HUES6 (cell line): Measurements from ENCODE around the gene ZHX3.
A peak's percentile ranks its signal among the peaks of the same experiment; 100 is the strongest.
"Not testable (repeated sequence)": the region's sequence is repeated elsewhere in the genome, so short reads cannot be mapped to it uniquely, and the experiment has no call there.

ENCODE experiments used
- H3K27ac ChIP-seq: 2 replicates; pipeline ENCODE4 v1.7.0; 2013; ENCODE audit warnings: low read depth, mild to moderate bottlenecking, low read length, inconsistent platforms
- H3K27me3 ChIP-seq: 2 replicates; pipeline ENCODE4 v1.6.1; 2013; ENCODE audit warnings: low read length; ENCODE audit not compliant: control insufficient read depth, insufficient read depth
- H3K36me3 ChIP-seq: 2 replicates; pipeline ENCODE4 v1.6.1; 2013; ENCODE audit warnings: low read length; ENCODE audit not compliant: control insufficient read depth, insufficient read depth
- H3K4me1 ChIP-seq: 2 replicates; pipeline ENCODE4 v1.6.1; 2013; ENCODE audit warnings: low read length; ENCODE audit not compliant: control insufficient read depth, insufficient read depth
- H3K4me3 ChIP-seq: 2 replicates; pipeline ENCODE4 v1.5.1; 2013; ENCODE audit warnings: low read depth, low read length
- H3K9ac ChIP-seq: one replicate; pipeline ENCODE4 v1.6.1; 2013; ENCODE audit warnings: mild to moderate bottlenecking, low read length
- H3K9me3 ChIP-seq: 2 replicates; pipeline ENCODE4 v1.6.1; 2013; ENCODE audit warnings: low read depth, low read length; ENCODE audit not compliant: control insufficient read depth, insufficient read depth

ZHX3 gene

DNA sequence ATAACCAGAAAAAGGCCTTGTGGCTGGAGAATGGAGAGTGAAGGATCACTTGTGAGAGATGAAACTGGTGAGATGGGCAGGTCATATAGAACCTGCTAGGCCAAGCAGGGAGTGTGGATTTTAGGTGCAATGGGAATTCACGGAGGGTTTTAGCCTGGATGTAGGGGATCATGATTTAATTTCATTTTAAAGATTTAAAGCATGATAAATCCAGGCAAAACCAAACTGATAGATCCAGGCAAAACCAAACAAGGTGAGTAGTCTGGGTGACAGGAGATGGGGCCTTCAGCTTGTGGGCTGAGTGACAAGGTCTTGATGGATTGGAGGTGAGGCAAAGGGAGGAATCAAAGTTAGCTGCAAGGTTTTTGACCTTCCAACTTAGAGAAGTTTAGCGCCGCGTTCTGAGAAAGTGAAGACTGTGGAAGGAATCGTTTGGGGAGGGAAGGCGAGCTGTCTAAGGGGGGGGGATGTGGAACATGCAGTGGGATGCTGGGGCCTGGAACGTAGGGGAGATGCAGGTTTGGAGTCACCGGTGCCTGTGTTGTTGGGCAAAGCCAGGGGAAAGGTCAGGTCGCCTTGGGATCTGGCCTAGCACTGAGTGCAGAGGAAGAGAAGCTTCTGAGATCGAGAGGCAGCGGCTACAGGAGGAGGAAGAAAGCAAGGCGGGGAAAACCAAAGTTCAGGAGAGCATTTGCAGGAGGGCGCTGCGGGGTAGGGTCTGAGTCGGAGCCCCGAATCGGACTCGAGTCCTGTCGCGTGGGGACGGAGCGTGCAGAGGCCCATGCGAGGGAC, 181.4 kb downstream of the ZHX3 start:
- H3K9me3 ChIP-seq = no peaks in the 10 kb centered on the region
- peak overlapping the region; percentile 93 for H3K4me3 ChIP-seq
- 0 out of 2 replicates have a peak, but pooled peaks cover 13% of the 10 kb centered on the region for H3K36me3 ChIP-seq
- peak overlapping the region; percentile 84; the same call in 1 of the 2 replicates for H3K27ac ChIP-seq
- peaks cover 3% of the 10 kb centered on the region; the same call in 1 of the 2 replicates for H3K27me3 ChIP-seq
- peaks cover 40% of the 10 kb centered on the region for H3K4me1 ChIP-seq
- peak overlapping the region; percentile 98 for H3K9ac ChIP-seq

DNA sequence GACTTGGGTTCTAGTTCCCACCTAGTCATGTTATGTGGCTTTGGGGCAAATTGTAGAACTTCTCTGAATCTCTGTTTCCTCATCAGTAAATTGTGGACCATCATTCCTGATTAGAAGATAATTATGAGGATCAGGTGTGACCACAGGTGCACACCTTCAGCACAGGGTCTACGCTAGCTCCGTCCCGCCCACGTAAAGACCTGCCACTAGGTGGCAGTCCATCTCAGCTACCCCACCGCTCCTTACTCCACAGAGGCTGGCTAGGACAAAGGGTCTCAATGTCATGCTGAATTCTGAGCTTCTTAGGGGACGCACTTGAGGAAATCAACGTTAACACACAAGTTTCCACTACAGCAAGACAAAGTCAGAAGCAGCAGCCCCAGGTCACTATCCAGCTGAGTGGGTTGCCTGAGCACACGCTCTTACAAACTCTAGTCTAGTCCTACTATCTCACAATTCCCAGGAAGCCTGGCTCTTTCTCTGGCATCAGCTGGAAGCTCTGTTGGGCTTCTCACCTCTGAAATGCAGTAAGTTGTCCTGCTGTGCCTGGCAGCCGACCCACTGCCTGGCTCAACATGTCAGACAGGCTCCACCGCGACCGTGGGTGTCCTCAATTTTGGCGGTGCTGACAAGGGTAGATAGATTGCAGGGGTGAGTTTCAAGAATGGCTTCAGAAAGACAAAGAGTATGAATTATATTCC, 182.2 kb downstream of the ZHX3 start:
- H3K9ac ChIP-seq = no peak overlapping the region
- H3K27me3 ChIP-seq = peaks cover 3% of the 10 kb centered on the region; the same call in 1 of the 2 replicates
- H3K9me3 ChIP-seq = no peaks in the 10 kb centered on the region
- H3K36me3 ChIP-seq = peaks cover 11% of the 10 kb centered on the region; the same call in 1 of the 2 replicates
- H3K4me1 ChIP-seq = peaks cover 33% of the 10 kb centered on the region
- no peak overlapping the region; the same call in 1 of the 2 replicates for H3K4me3 ChIP-seq
- H3K27ac ChIP-seq = no peak overlapping the region

DNA sequence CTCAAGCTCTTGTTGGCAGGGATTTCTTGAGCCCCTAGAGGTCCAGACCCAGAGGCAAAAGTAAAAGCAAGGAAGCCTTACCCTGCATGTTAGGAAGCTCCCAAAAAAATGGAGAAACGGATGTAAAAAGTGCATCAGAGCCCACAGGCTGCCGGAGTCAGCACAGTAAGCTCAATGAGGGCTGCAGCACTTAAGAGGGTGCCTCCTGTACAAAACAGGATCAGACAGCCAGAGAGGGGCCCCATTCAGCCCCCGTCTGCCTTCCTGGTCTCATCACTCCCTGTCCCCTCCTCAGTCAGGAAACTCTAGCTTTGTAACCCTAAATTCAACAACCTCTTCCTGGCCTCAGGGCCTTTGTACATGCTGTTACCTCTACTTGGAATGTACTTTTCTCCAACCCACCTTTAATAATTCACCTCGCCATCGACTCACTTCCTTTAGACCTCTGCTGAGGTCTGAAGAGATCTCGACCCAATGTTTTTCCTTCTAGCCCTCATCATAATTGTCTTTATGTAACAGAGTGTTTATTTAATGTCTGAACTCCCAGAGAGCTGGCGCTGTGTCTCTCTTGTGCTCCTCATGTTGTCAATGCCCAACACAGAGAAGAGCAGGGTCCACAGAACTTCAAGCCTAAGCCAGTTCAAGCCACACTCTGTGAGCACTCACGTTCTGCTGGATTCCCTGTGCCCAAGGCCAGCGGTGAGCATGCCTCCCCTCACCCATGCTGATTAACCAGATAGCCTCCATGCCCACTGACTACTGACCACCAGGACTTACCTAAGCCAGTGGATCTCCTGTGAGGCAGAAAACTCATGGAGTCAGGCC, 183.0 kb downstream of the ZHX3 start:
- Histone ChIP-seq H3K4me1 (peaks cover 25% of the 10 kb centered on the region), H3K9ac (no peak overlapping the region), H3K27ac (no peak overlapping the region)

DNA sequence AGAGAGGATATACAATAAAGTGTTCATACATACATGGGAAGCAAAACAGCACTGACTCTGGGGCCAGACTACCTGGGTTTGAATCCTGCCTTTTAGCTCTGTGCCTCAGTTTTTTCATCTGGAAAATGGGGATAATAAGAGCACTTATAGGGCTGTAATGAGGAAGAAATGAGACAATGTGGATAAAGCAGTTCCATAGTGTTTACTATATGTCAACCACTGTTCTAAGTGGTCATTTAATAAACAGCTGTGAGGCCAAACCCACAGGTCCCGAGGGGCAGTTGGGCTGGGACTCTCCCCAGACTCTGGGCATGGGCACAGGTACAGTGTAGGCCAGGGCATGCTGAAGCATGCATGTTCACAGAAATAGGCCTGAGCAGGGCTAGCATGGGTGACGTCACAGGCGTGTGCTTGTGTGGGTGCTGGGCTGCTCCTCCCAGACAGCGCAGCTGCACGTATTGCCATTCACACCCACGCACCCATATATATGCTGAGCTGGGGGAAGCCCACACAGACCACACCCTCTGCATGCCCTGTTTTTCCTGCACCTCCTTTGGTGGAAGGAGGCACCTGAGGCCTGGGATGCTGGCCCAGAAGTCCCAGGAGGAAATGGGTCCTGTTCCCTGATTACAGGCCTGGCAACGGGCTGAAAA, 183.7 kb downstream of the ZHX3 start:
- peaks cover 18% of the 10 kb centered on the region for H3K4me1 ChIP-seq
- no peaks in the 10 kb centered on the region for H3K9me3 ChIP-seq
- no peak overlapping the region for H3K27ac ChIP-seq
- H3K27me3 ChIP-seq = peaks cover 3% of the 10 kb centered on the region; the same call in 1 of the 2 replicates
- H3K4me3 ChIP-seq = no peak overlapping the region
- peaks cover 5% of the 10 kb centered on the region; the same call in 1 of the 2 replicates for H3K36me3 ChIP-seq
- H3K9ac ChIP-seq = no peak overlapping the region

More for the DNA sequence above, 183.0 kb downstream of the ZHX3 start:
- Histone ChIP-seq H3K36me3 (peaks cover 9% of the 10 kb centered on the region; the same call in 1 of the 2 replicates), H3K9me3 (no peaks in the 10 kb centered on the region), H3K27me3 (peaks cover 3% of the 10 kb centered on the region; the same call in 1 of the 2 replicates), H3K4me3 (no peak overlapping the region)

DNA sequence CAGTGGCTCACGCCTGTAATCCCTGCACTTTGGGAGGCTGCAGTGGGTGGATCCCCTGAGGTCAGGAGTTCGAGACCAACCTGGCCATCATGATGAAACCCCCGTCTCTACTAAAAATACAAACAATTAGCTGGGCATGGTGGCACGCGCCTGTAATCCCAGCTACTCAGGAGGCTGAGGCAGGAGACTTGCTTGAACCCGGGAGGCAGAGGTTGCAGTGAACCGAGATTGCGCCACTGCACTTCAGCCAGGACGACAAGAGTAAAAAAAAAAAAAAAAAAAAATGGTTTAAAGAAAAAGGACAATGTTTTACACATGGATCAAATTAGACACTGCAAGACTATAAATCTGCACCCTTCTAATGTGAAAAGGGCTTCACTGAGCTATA, 185.1 kb downstream of the ZHX3 start:
- H3K27ac ChIP-seq, H3K9me3 ChIP-seq, H3K4me3 ChIP-seq, H3K36me3 ChIP-seq, H3K27me3 ChIP-seq, H3K9ac ChIP-seq: not testable (repeated sequence)
- peaks cover 14% of the 10 kb centered on the region for H3K4me1 ChIP-seq

DNA sequence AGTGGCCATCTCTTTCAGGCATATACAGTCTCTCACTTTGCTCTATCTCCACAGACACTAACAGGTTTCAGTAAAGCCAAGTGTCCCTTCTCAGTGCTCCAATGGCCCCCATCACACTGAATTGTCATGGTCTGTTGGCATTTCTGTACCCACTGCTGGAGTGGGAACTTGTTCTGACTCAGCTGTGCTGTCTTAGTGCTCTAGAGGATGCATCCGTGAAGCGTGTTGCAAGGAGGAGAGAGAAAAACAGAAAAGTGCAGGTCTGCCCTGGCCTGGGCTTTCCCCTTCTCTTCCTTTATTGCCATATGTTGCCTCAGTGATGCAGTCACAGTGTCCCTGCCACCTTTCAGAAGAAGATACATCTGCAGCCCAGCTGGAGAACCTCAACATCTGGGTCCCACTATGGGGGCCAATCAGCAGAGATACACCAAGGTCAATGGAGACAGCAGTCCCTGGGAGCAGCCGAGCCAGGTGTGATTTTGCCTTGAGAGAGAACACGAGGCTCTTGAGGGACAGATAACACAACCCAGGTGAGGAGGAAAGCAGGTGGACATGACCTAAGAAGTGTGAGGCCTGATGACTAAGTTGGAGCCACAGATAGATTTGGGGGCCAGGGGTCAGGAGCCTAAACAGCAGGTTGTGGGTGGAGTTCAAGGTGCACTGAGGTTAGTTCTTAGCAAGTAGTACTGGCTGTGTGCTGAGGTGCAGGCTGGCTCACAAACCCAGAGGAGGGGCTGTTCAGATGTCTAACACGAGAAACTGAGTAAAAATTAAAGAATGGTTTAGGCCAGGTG, 185.7 kb downstream of the ZHX3 start:
- H3K4me1 ChIP-seq = peaks cover 14% of the 10 kb centered on the region
- H3K4me3 ChIP-seq = no peak overlapping the region
- no peak overlapping the region for H3K9ac ChIP-seq
- peaks cover 10% of the 10 kb centered on the region; the same call in 1 of the 2 replicates for H3K36me3 ChIP-seq
- no peak overlapping the region for H3K27ac ChIP-seq
- H3K9me3 ChIP-seq = no peaks in the 10 kb centered on the region
- H3K27me3 ChIP-seq = peaks cover 3% of the 10 kb centered on the region; the same call in 1 of the 2 replicates
